Stomach smooth muscle (tissue), 2 donors: ENCODE measurements around the gene MYL3.

Experiments
- H3K27ac ChIP-seq: one replicate; pipeline ENCODE4 v1.7.0; 2013; ENCODE audit warnings: mild to moderate bottlenecking, low read length, inconsistent platforms
- H3K27me3 ChIP-seq, 2 donors: one replicate each; pipeline ENCODE4 v1.7.0; 2013; ENCODE audit warnings: low read length in 2 of 2; ENCODE audit not compliant: insufficient read depth in 2 of 2, control insufficient read depth in 1 of 2
- H3K36me3 ChIP-seq, 2 donors: one replicate each; pipeline ENCODE4 v1.7.0; 2013; ENCODE audit warnings: low read length in 2 of 2; ENCODE audit not compliant: control insufficient read depth in 2 of 2, insufficient read depth in 2 of 2
- H3K4me1 ChIP-seq: one replicate; pipeline ENCODE4 v1.7.0; 2013; ENCODE audit warnings: low read length; ENCODE audit not compliant: control insufficient read depth, insufficient read depth
- H3K4me3 ChIP-seq, 2 donors: one replicate each; pipeline ENCODE4 v1.7.0; 2013; ENCODE audit warnings: low read length in 2 of 2
- H3K9ac ChIP-seq, 2 donors: one replicate each; pipeline ENCODE4 v1.7.0; 2013; ENCODE audit warnings: low read length in 2 of 2, mild to moderate bottlenecking in 1 of 2
- H3K9me3 ChIP-seq, 2 donors: one replicate each; pipeline ENCODE4 v1.7.0; 2013; ENCODE audit warnings: low read length in 2 of 2; ENCODE audit not compliant: control insufficient read depth in 2 of 2
- donor health status: healthy.
- donor health status: Pancreatic carcinoma.

Gene MYL3

DNA sequence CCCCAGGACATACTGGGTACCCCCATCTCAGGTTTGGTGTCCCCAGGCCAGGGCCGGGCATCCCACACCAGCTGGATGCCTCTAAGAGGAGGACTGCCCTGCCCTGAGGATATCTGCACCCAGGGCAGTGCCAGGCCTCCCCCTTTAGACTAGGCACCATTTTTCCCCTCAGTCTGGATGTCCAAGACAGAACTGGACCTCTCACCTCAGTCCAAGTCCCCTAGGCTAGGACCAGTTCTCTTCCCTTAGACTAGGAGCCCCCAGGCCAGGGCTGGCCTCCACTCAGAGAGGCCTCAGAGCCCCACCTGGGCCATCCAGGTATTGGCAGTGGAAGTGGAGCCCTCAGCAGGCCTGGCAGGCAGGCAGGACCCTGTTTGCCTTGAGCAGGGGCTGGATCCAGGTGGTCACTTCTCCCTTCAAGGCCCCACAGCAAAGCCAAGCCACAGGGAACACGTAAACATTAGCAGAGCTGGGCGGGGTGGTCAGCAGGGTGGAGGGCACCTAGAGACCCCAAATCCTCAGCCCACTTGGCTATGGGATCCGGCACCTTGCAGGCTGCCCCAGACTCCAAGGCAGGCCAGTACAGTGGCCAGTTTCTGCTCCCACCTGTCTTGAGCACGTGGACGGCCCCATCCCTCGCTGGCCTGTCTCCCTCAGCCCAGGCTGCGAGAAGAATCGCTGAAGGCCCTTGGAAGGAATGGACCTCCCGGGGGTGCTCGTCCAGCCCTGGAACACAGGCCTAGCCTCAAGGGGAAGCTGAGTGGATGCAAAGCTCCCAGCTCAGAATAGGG is 42.6 kb upstream of the MYL3 start:
- no peak overlapping the region for H3K9ac ChIP-seq
- H3K36me3 ChIP-seq = no peaks in the 10 kb centered on the region
- peaks cover 0 to 7% of the 10 kb centered on the region in 2 donors for H3K27me3 ChIP-seq
- no peak overlapping the region for H3K27ac ChIP-seq
- H3K9me3 ChIP-seq = no peaks in the 10 kb centered on the region
- no peak overlapping the region for H3K4me3 ChIP-seq
- peaks cover 15% of the 10 kb centered on the region for H3K4me1 ChIP-seq

DNA sequence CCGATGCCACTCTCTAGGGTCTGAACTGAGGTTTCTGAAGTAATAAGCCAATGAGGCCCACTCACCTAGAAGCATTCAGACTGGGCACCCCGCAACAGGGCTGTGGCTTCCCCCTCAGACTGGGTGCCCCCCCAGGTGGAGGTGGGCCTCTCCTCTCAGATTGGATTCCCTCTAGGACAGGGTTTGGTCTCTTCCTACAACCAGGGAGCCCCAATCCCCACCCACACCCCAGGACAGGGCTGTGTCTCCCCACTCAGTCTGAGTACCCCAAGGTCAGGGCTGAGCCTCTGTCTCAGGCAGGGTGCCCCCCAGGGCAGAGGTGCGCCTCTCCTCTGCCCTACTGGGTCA is 41.9 kb upstream of the MYL3 start:
- no peaks in the 10 kb centered on the region for H3K9me3 ChIP-seq
- H3K36me3 ChIP-seq = no peaks in the 10 kb centered on the region
- H3K4me1 ChIP-seq = peaks cover 15% of the 10 kb centered on the region
- H3K27me3 ChIP-seq = peaks cover 0 to 7% of the 10 kb centered on the region in 2 donors
- no peak overlapping the region for H3K27ac ChIP-seq
- H3K4me3 ChIP-seq = no peak overlapping the region
- no peak overlapping the region for H3K9ac ChIP-seq

DNA sequence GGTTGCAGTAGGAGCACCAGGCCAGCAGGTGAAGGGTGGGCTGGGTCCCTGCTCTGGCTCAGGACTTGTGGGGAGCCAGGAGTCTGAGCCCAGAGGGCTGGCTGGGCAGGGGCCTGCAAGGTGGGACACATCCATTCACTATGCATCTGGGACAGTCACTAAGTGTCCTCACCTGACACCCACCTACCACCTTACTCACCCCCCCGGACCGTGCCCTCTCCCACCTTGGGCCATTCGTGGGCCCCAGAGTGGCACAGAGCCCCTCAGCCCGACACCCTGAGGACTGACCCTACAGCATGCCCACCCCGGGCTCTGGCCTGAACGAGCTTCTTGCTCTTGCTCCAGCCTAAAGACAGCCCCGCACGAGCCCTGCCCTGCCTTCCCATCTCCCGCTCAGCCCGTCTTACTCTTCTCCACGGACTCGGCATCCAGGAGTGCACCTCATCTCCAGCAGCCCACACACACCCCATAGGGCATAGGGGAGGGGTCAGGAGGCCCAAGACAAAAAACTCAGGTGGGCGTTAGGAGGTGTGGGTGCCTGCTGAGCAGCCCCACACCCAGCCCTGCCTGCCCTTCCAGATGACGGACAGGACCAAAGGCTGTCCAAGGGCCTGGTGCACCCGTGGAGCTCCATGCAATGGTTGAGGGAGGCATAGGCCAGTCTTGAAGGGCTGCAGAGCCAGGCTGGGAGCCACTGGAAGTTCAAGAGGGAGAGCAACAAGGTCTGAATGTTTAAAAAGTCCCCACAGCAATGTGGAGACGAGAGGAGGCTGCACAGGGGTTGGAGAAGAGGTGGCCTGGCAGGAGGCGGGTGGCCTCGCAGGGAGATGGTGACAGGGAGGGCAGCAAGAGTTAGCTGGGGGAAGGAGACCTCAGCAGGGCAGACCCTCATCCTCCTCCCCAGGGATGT is 41.3 kb upstream of the MYL3 start:
- Histone ChIP-seq H3K27me3 (peaks cover 2 to 7% of the 10 kb centered on the region in 2 donors), H3K9ac (no peak overlapping the region), H3K4me3 (no peak overlapping the region), H3K36me3 (no peaks in the 10 kb centered on the region), H3K27ac (no peak overlapping the region), H3K4me1 (peaks cover 12% of the 10 kb centered on the region), H3K9me3 (no peaks in the 10 kb centered on the region)

DNA sequence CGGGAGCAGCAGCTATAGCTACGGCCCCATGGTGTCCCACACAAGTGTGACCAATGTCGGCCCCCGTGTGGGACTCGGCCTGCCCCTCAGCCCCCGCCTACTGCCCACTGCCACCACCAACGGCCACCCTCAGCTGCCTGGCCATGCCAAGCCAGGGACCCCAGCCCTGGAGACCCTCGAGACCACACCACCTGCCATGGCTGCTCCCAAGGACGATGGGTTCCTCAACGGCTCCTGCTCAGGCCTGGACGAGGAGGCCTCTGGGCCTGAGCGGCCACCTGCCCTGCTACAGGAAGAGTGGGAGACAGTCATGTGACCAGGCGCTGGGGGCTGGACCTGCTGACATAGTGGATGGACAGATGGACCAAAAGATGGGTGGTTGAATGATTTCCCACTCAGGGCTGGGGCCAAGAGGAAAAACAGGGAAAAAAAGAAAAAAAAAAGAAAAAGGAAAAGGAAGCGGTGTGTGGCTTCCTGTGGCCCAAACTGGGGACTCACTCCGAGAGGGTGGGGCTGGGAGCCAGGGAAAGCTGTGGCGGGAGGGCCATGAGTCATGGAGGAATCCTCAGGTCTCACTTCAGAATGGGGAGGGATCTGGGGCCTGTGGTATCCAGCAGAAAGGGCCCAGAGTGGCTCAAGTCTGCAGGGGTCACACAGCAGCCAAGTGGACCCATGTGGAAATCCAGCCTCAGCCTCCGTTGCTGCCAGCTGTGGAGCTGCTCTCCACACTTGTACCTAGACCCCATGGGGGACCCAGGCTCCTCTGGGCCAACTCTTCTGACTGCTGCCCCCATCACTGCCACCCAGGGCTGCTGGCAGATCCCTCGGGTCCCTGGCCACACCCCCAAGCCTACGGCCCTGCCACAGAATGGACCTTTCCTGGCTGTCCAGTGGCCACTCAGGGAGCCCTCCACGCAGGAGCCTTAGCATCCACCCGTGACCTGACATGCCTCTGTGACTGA is 40.4 kb upstream of the MYL3 start:
- H3K27ac ChIP-seq = no peak overlapping the region
- H3K27me3 ChIP-seq = peaks cover 6% of the 10 kb centered on the region in 2 donors
- H3K36me3 ChIP-seq = no peaks in the 10 kb centered on the region
- no peaks in the 10 kb centered on the region for H3K9me3 ChIP-seq
- H3K4me3 ChIP-seq = no peak overlapping the region
- H3K4me1 ChIP-seq = peaks cover 11% of the 10 kb centered on the region
- H3K9ac ChIP-seq = no peak overlapping the region

DNA sequence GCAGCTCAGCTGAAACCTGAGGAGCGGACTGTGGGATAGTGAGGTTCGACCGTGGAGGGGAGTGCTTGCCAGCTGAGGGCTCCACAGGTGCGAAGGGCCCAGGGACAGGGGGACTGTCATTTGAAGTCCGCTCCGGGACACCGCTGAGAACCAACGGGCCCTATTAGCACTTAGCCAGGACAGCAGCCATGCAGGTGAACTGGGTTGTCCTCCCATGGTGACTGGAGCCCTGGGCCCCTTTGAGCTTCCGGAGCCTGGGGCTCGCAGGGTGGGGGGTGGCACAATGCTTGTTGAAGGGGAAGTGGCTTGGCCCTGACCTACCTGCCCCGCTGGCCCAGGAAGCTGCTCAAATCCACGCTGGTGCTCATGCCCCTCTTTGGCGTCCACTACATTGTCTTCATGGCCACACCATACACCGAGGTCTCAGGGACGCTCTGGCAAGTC is 39.0 kb upstream of the MYL3 start:
- no peaks in the 10 kb centered on the region for H3K36me3 ChIP-seq
- no peaks in the 10 kb centered on the region for H3K9me3 ChIP-seq
- H3K4me3 ChIP-seq = no peak overlapping the region
- peaks cover 8 to 15% of the 10 kb centered on the region in 2 donors for H3K27me3 ChIP-seq
- peaks cover 10% of the 10 kb centered on the region for H3K4me1 ChIP-seq
- H3K27ac ChIP-seq = no peak overlapping the region
- no peak overlapping the region for H3K9ac ChIP-seq

DNA sequence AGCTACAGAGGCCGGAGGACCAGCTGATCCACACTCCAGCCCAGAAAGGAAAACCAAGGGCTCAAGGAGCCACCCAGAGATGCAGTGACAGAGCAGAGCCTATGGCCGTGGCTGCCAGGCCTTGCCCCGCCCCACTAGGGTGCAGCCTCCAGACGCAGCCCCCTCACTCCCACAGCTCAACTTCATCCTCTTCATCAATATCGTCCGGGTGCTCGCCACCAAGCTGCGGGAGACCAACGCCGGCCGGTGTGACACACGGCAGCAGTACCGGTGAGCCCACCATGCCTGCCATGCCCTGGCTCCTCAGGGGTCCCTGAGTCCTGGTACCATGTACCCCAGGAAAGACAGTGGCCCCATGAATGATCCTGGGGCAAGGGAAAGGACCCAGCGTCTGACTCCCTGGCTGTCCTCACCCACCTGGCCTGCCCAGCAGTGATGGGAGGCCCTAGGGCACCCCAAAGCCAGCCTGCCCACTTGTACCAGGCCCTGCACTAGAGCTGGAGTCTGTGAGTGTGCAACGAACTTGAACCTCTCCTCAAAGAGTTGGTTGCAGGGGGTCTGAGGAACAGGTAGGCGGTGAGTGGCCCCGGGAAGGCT is 38.4 kb upstream of the MYL3 start:
- Histone ChIP-seq H3K4me3 (no peak overlapping the region), H3K9ac (no peak overlapping the region), H3K9me3 (no peaks in the 10 kb centered on the region), H3K27me3 (peaks cover 8 to 16% of the 10 kb centered on the region in 2 donors), H3K4me1 (peaks cover 10% of the 10 kb centered on the region), H3K36me3 (no peaks in the 10 kb centered on the region), H3K27ac (no peak overlapping the region)

DNA sequence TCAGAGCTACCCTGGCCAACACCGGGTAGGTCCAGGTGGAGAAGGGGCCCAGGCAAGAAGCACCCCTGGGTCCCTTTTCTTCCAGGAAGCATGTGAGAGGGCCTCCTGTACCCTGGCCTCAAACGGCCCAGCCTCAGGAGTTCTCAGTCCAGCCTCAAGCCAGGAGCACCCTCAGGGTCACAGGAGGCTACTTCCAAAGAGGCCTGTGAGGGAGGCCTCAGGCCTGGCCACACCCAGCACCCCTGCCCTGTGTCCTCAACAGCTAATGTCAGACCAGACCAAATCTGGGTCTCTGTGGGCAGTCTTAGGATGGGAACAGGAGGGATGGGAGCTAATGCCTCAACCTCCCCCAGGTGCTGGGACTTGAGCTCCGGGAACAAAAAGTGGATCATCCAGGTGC is 37.8 kb upstream of the MYL3 start:
- Histone ChIP-seq H3K4me3 (no peak overlapping the region), H3K4me1 (peaks cover 10% of the 10 kb centered on the region), H3K27ac (no peak overlapping the region), H3K9ac (no peak overlapping the region), H3K27me3 (peaks cover 8 to 19% of the 10 kb centered on the region in 2 donors), H3K9me3 (no peaks in the 10 kb centered on the region), H3K36me3 (no peaks in the 10 kb centered on the region)

DNA sequence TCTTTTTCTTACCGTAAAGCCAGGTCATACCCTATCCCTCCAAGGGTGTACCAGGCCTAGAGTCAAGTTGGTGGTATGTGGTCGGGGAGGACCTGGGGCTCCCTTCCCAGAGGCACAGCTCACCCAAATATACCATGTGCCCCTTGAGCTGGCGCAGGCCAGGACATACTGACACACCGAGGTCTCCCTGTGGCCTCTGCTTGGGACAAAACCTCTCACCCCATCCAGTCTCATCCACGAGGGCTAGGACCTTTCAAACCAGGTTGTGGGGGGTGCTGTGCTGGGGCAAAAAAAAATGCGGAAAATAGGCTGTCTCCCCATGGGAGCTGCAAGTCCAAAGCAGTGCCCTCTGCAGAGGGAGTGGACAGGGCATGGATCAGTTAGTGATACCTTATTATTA is 37.1 kb upstream of the MYL3 start:
- peaks cover 7 to 19% of the 10 kb centered on the region in 2 donors for H3K27me3 ChIP-seq
- no peak overlapping the region for H3K4me3 ChIP-seq
- no peak overlapping the region for H3K9ac ChIP-seq
- peaks cover 10% of the 10 kb centered on the region for H3K4me1 ChIP-seq
- no peaks in the 10 kb centered on the region for H3K9me3 ChIP-seq
- no peaks in the 10 kb centered on the region for H3K36me3 ChIP-seq
- no peak overlapping the region for H3K27ac ChIP-seq

DNA sequence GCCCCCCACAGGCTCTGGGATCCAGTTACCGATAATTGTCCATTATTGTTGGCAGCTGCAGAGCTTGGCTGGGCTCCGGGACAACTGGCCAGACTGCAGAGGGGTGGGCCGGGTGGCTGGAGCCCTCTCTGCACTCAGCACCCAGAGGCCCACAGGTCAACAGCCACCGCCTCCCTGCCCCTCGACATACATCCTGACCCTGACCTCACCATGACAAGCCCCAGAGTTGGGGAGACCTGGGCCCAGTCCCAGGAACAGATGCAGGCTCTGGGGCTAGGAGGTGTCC is 36.7 kb upstream of the MYL3 start:
- Histone ChIP-seq H3K4me3 (no peak overlapping the region), H3K27me3 (peaks cover 7 to 19% of the 10 kb centered on the region in 2 donors), H3K27ac (no peak overlapping the region), H3K9me3 (no peaks in the 10 kb centered on the region), H3K36me3 (no peaks in the 10 kb centered on the region), H3K4me1 (peaks cover 10% of the 10 kb centered on the region), H3K9ac (no peak overlapping the region)
